Peyer's patch (tissue), 4 donors: Measurements from ENCODE around the gene KCTD7. TPM values are rescaled to one million over a fixed set of nuclear protein-coding genes. Genes with fewer than 3 reads are reported as not detected.
A peak's percentile ranks its signal among the peaks of the same experiment; 100 is the strongest.
"Not testable (repeated sequence)": the region's sequence is repeated elsewhere in the genome, so short reads cannot be mapped to it uniquely, and the experiment has no call there.

Experiments used
- DNase-seq, 3 donors: peaks; one replicate each; pipeline ENCODE4 v3.0.0-alpha.2; 2017 to 2019
- H3K27ac ChIP-seq, 4 donors: fragments of 200-600 bp; sonication (generic); one replicate each; pipeline ENCODE4 v1.5.1; 2016 to 2019
- H3K27me3 ChIP-seq, 2 donors: fragments of 200-600 bp; sonication (generic); one replicate each; pipeline ENCODE4 v1.5.1; 2019
- H3K36me3 ChIP-seq, 3 donors: fragments of 200-600 bp; sonication (generic); one replicate each; pipeline ENCODE4 v1.5.1; 2016 to 2019
- H3K4me1 ChIP-seq, 4 donors: fragments of 200-600 bp; sonication (generic); one replicate each; pipeline ENCODE4 v1.5.1; 2016 to 2019
- H3K4me3 ChIP-seq, 4 donors: fragments of 200-600 bp; sonication (generic); 1 replicate in 3 of 4; 2 replicates in 1 of 4; pipeline ENCODE4 v1.5.1; 2016 to 2019; ENCODE audit warnings: mild to moderate bottlenecking in 1 of 4
- H3K9me3 ChIP-seq, 4 donors: fragments of 200-600 bp; sonication (generic); one replicate each; pipeline ENCODE4 v1.5.1; 2016 to 2019; ENCODE audit warnings: mild to moderate bottlenecking in 1 of 4
- CTCF ChIP-seq, 6 experiments: fragments of 450-650 bp in 4 of 6; fragments of 200-600 bp in 2 of 6; sonication (generic) in 1 of 6; IDR thresholded peaks; one replicate each; pipeline ENCODE4 v1.5.1; 2017 to 2019; ENCODE audit warnings: antibody characterized with exemption in 6 of 6, mild to moderate bottlenecking in 3 of 6, moderate library complexity in 1 of 6
- POLR2A ChIP-seq, 2 donors: fragments of 450-650 bp; IDR thresholded peaks; one replicate each; pipeline ENCODE4 v1.5.1; 2017; ENCODE audit warnings: antibody characterized with exemption in 2 of 2, mild to moderate bottlenecking in 2 of 2, moderate library complexity in 2 of 2
- total RNA-seq, 4 donors: library from RNA; depleted of rRNA; stranded (reverse); fragments of >200 nt; gene quantifications; one replicate each; pipeline ENCODE4 v1.1.0, GENCODE V29; 2016

The KCTD7 gene
- total RNA-seq, 4 donors from 2014 or later, result 6.6 to 20.7 (median 14.3) TPM

DNA sequence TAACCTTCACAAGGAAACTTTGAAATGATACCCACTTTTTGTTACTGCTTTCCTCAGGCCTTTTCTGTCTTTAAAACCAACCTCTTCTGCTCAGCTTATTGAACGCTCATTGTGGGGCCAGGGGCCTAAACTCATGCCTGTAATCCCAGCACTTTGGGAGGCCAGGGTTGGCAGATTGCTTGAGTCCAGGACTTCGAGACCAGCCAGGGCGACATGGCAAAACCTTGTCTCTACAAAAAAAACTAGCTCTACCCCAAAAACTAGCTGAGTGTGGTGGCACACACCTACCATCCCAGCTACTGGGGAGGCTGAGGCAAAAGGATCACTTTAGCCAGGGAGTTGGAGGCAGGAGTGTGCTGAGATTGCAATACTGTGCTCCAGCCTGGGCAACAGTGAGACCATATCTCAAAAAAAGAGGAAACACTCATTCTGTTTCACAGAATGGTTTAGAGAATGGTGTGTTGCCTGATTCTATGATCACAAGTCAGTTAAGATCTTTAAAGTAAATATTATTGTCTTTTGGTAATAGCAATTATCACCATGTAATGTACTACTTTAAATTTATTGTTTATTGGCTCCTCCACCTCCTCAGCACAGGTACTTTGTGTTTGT lies 51.1 kb downstream of the KCTD7 start:
- peak overlapping the region in 1 of 4 donors; percentile 57 for H3K27ac ChIP-seq

GRCh38 chr7:66681491-66682349 lies 53.0 kb downstream of the KCTD7 start:
- Histone ChIP-seq H3K27me3 (no peaks in the 10 kb centered on the region), H3K4me3 (peak overlapping the region; percentile 82 to 92 (median 87)), H3K4me1 (peaks cover 0 to 15% (median 4%) of the 10 kb centered on the region in 4 donors), H3K27ac (peak overlapping the region; percentile 93 to 97 (median 97)), H3K36me3 (no peaks in the 10 kb centered on the region), H3K9me3 (no peaks in the 10 kb centered on the region)
- TF ChIP-seq CTCF (IDR thresholded peaks at IDR 0.05) (no peak), POLR2A (IDR thresholded peaks at IDR 0.05) (peak; percentile 97 to 99)
- DNase-seq, result peak; percentile 98 to 99 (median 99)

More for the DNA sequence above, 51.1 kb downstream of the KCTD7 start:
- H3K27me3 ChIP-seq, result no peaks in the 10 kb centered on the region
- H3K9me3 ChIP-seq, result no peaks in the 10 kb centered on the region
- TF ChIP-seq POLR2A (IDR thresholded peaks at IDR 0.05) (no peak), CTCF (IDR thresholded peaks at IDR 0.05) (no peak)
- H3K4me3 ChIP-seq, result no peak overlapping the region
- H3K4me1 ChIP-seq, result peaks cover 0 to 15% (median 4%) of the 10 kb centered on the region in 4 donors
- peak in 2 of 3 donors; percentile 12 to 19 for DNase-seq
- H3K36me3 ChIP-seq, result no peaks in the 10 kb centered on the region

GRCh38 chr7:66682350-66683093 lies 53.8 kb downstream of the KCTD7 start:
- Histone ChIP-seq H3K4me3 (peak overlapping the region; percentile 82 to 92 (median 87)), H3K9me3 (no peaks in the 10 kb centered on the region), H3K4me1 (peaks cover 0 to 15% (median 4%) of the 10 kb centered on the region in 4 donors), H3K27me3 (no peaks in the 10 kb centered on the region), H3K36me3 (no peaks in the 10 kb centered on the region), H3K27ac (peak overlapping the region; percentile 93 to 97 (median 97))
- DNase-seq, result peak in 1 of 3 donors; percentile 47
- no peak for TF ChIP-seq CTCF (IDR thresholded peaks at IDR 0.05)
- no peak for TF ChIP-seq POLR2A (IDR thresholded peaks at IDR 0.05)

DNA sequence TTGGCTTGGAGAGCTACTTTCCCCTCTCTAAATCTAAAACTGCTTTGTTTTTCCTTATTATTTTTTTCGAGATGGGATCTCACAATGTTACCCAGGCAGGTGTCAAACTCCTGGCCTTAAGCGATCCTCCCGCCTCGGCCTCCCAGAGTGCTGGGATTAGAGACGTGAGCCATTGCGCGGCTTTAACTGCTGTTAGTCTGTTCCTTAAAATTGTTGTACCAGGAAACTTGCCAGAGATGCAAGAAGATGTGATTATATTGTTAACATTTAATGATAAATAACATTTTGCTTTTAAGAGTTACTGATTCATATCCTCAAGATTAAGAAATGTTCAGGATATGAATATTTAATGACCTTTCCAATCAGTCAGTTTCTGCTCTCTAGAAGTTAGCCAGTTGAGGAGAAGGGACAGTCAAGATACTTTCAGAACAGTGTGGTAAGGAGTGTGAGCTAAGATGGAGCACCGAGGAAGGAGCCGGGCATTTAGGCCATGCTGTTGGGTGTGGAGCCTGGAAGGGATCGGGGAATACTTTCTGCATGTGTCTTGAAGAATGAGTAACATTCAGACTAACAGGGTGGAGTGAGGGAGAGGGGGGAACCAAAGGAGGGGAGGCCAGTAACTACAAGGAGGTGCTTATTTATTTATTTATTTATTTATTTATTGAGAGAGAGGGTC lies 54.6 kb downstream of the KCTD7 start:
- Histone ChIP-seq H3K4me3 (peak overlapping the region; percentile 82 to 92 (median 87)), H3K27ac (peak overlapping the region in 1 of 4 donors; percentile 97)

GRCh38 chr7:66683770-66684123 lies 55.1 kb downstream of the KCTD7 start:
- Histone ChIP-seq H3K27ac (no peak overlapping the region), H3K4me3 (no peak overlapping the region), H3K27me3 (no peaks in the 10 kb centered on the region), H3K36me3 (no peaks in the 10 kb centered on the region), H3K9me3 (no peaks in the 10 kb centered on the region), H3K4me1 (peaks cover 0 to 15% (median 4%) of the 10 kb centered on the region in 4 donors)
- TF ChIP-seq POLR2A (IDR thresholded peaks at IDR 0.05), result no peak
- no peak for TF ChIP-seq CTCF (IDR thresholded peaks at IDR 0.05)
- DNase-seq, result peak in 1 of 3 donors; percentile 41

More for the DNA sequence above, 54.6 kb downstream of the KCTD7 start:
- DNase-seq, result peak in 1 of 3 donors; percentile 43
- H3K4me1 ChIP-seq, result peaks cover 0 to 15% (median 4%) of the 10 kb centered on the region in 4 donors
- H3K36me3 ChIP-seq, H3K9me3 ChIP-seq, H3K27me3 ChIP-seq: not testable (repeated sequence)

DNA sequence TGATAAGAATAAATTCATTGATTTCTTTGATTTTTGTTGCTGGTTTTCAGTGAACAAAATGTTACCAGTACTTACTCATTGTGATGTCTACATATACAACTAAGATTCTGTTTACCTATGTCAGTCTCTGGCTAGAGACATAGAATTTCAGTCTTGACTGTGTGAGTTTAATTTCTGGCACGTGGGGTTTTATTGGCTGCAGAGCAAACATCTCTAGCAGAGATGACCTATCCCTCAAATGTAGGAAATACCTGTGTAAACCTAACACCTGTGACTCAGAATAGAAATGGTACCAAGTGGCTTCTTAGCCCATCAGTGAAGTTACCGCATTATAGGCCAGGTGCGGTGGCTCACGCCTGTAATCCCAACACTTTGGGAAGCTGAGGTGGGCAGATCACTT lies 57.0 kb downstream of the KCTD7 start:
- H3K36me3 ChIP-seq, H3K9me3 ChIP-seq, H3K4me3 ChIP-seq, DNase-seq, H3K4me1 ChIP-seq, H3K27me3 ChIP-seq, H3K27ac ChIP-seq: not testable (repeated sequence)
